ENCODE results near the gene INSR.

- TF ChIP-seq CTCF (IDR thresholded peaks at IDR 0.05; ENCODE audit: insufficient read depth, low read length), result no peak
- TF ChIP-seq POLR2AphosphoS5 (IDR thresholded peaks at IDR 0.05; ENCODE audit: low read depth), result no peak
These were observed 9.3 kb upstream of the INSR start for GRCh38 chr19:7303470-7303869.
